GM19099 (cell line): Measurements from ENCODE around the gene PCK1.

Experiments
- POLR2A ChIP-seq: IDR thresholded peaks from 3 replicates; pipeline ENCODE4 v1.6.1; 2011; ENCODE audit warnings: low read depth; ENCODE audit not compliant: insufficient read length; ENCODE audit errors: extremely low read depth

PCK1 gene

GRCh38 chr20:57609086-57609841 is 48.4 kb downstream of the PCK1 start:
- TF ChIP-seq POLR2A: no peak

- no peak for TF ChIP-seq POLR2A
Measured at GRCh38 chr20:57609842-57610167, 48.9 kb downstream of the PCK1 start.

GRCh38 chr20:57610261-57610952 is 49.5 kb downstream of the PCK1 start:
- no peak for TF ChIP-seq POLR2A

GRCh38 chr20:57611586-57612311 is 50.8 kb downstream of the PCK1 start:
- TF ChIP-seq POLR2A: no peak

- TF ChIP-seq POLR2A: no peak
Measured at GRCh38 chr20:57612436-57612835, 51.5 kb downstream of the PCK1 start.

GRCh38 chr20:57612916-57613315 is 52.0 kb downstream of the PCK1 start:
- TF ChIP-seq POLR2A: no peak

- TF ChIP-seq POLR2A: no peak
Measured at GRCh38 chr20:57613481-57613921, 52.6 kb downstream of the PCK1 start.

GRCh38 chr20:57614490-57615444 is 53.9 kb downstream of the PCK1 start:
- TF ChIP-seq POLR2A: no peak

- no peak for TF ChIP-seq POLR2A
Measured at GRCh38 chr20:57615445-57615811, 54.5 kb downstream of the PCK1 start.

GRCh38 chr20:57616143-57616951 is 55.4 kb downstream of the PCK1 start:
- TF ChIP-seq POLR2A: no peak

GRCh38 chr20:57617079-57617795 is 56.3 kb downstream of the PCK1 start:
- no peak for TF ChIP-seq POLR2A
